ENCODE results near the gene HABP2. TPM values are rescaled to one million over a fixed set of nuclear protein-coding genes. Genes with fewer than 3 reads are reported as not detected.

HABP2 gene
- total RNA-seq, 4 donors from 2014 or later, result 0.15 to 5.6 (median 0.41) TPM; not detected in 1

GRCh38 chr10:113529575-113529974 lies 23.3 kb upstream of the HABP2 start:
- DNase-seq, result no peak
- TF ChIP-seq POLR2A (IDR thresholded peaks at IDR 0.05), result no peak
- no peak overlapping the region for H3K27ac ChIP-seq
- no peaks in the 10 kb centered on the region for H3K9me3 ChIP-seq
- no peak overlapping the region for H3K4me3 ChIP-seq
- no peaks in the 10 kb centered on the region for H3K27me3 ChIP-seq
- H3K4me1 ChIP-seq, result no peaks in the 10 kb centered on the region
- intact Hi-C loops (cut with DNase I; ENCODE audit: low total_unique reads), result no loop called here
- H3K36me3 ChIP-seq, result no peaks in the 10 kb centered on the region

GRCh38 chr10:113530476-113530875 lies 22.4 kb upstream of the HABP2 start:
- intact Hi-C loops (cut with DNase I; ENCODE audit: low total_unique reads), result no loop called here
- no peaks in the 10 kb centered on the region for H3K9me3 ChIP-seq
- no peaks in the 10 kb centered on the region for H3K36me3 ChIP-seq
- H3K4me3 ChIP-seq, result no peak overlapping the region
- no peak for DNase-seq
- TF ChIP-seq CTCF (IDR thresholded peaks at IDR 0.05) (no peak), POLR2A (IDR thresholded peaks at IDR 0.05) (no peak)
- no peaks in the 10 kb centered on the region for H3K27me3 ChIP-seq
- no peak overlapping the region for H3K27ac ChIP-seq
- no peaks in the 10 kb centered on the region for H3K4me1 ChIP-seq

- H3K36me3 ChIP-seq, result no peaks in the 10 kb centered on the region
- TF ChIP-seq POLR2A (IDR thresholded peaks at IDR 0.05) (no peak), CTCF (IDR thresholded peaks at IDR 0.05) (no peak)
- H3K27me3 ChIP-seq, result no peaks in the 10 kb centered on the region
- H3K9me3 ChIP-seq, result no peaks in the 10 kb centered on the region
- intact Hi-C loops (cut with DNase I; ENCODE audit: low total_unique reads), result no loop called here
- no peak overlapping the region for H3K4me3 ChIP-seq
- no peak for DNase-seq
- H3K4me1 ChIP-seq, result no peaks in the 10 kb centered on the region
- no peak overlapping the region for H3K27ac ChIP-seq
Measured at GRCh38 chr10:113532724-113533123, 20.1 kb upstream of the HABP2 start.

- no peaks in the 10 kb centered on the region for H3K27me3 ChIP-seq
- no peak overlapping the region for H3K27ac ChIP-seq
- no peaks in the 10 kb centered on the region for H3K36me3 ChIP-seq
- no peak overlapping the region for H3K4me3 ChIP-seq
- no peak for TF ChIP-seq POLR2A (IDR thresholded peaks at IDR 0.05)
- no peak for TF ChIP-seq CTCF (IDR thresholded peaks at IDR 0.05)
- intact Hi-C loops (cut with DNase I; ENCODE audit: low total_unique reads), result no loop called here
- no peaks in the 10 kb centered on the region for H3K9me3 ChIP-seq
- DNase-seq, result no peak
- no peaks in the 10 kb centered on the region for H3K4me1 ChIP-seq
Measured at GRCh38 chr10:113533801-113534200, 19.1 kb upstream of the HABP2 start.

GRCh38 chr10:113534423-113534822 lies 18.4 kb upstream of the HABP2 start:
- Histone ChIP-seq H3K4me1 (no peaks in the 10 kb centered on the region), H3K27me3 (no peaks in the 10 kb centered on the region), H3K27ac (no peak overlapping the region), H3K36me3 (no peaks in the 10 kb centered on the region), H3K9me3 (no peaks in the 10 kb centered on the region), H3K4me3 (no peak overlapping the region)
- intact Hi-C loops (cut with DNase I; ENCODE audit: low total_unique reads), result no loop called here
- no peak for DNase-seq
- TF ChIP-seq CTCF (IDR thresholded peaks at IDR 0.05), result no peak
- TF ChIP-seq POLR2A (IDR thresholded peaks at IDR 0.05), result no peak

- intact Hi-C loops (cut with DNase I; ENCODE audit: low total_unique reads), result no loop called here
- Histone ChIP-seq H3K9me3 (no peaks in the 10 kb centered on the region), H3K27ac (no peak overlapping the region), H3K36me3 (no peaks in the 10 kb centered on the region), H3K4me1 (no peaks in the 10 kb centered on the region), H3K27me3 (no peaks in the 10 kb centered on the region), H3K4me3 (no peak overlapping the region)
- no peak for DNase-seq
- no peak for TF ChIP-seq CTCF (IDR thresholded peaks at IDR 0.05)
Measured at GRCh38 chr10:113537672-113538071, 15.2 kb upstream of the HABP2 start.

All from uterus (tissue), 4 donors.